Thoracic aorta (tissue), 2 donors: ENCODE measurements around the gene HPRT1. TPM values are rescaled to one million over a fixed set of nuclear protein-coding genes. Genes with fewer than 3 reads are reported as not detected.

Experiments
- ATAC-seq: fragments of 150-250 bp; one replicate; pipeline ENCODE4 v1.8.0; 2017; ENCODE audit warnings: low read depth; ENCODE audit not compliant: insufficient number of reproducible peaks, low FRiP score
- DNase-seq: peaks from one replicate; pipeline ENCODE4 v3.0.0-alpha.2; 2020; ENCODE audit warnings: low spot score
- H3K27ac ChIP-seq, 2 donors: fragments of 200-600 bp; sonication (generic); 1 replicate in 1 of 2; 2 replicates in 1 of 2; pipeline ENCODE4 v1.5.1; 2016; ENCODE audit warnings: mild to moderate bottlenecking in 2 of 2, moderate library complexity in 2 of 2
- H3K27me3 ChIP-seq: fragments of 200-600 bp; sonication (generic); replicated peaks from 2 replicates; pipeline ENCODE4 v1.6.0; 2016; ENCODE audit warnings: mild to moderate bottlenecking; ENCODE audit not compliant: insufficient read depth
- H3K36me3 ChIP-seq: fragments of 200-600 bp; sonication (generic); one replicate; pipeline ENCODE4 v1.5.1; 2016
- H3K4me1 ChIP-seq, 2 donors: fragments of 200-600 bp; sonication (generic); 1 replicate in 1 of 2; 2 replicates in 1 of 2; pipeline versions ENCODE4 v1.5.1 to v1.6.0; 2016; ENCODE audit warnings: low read depth in 2 of 2, mild to moderate bottlenecking in 1 of 2; ENCODE audit not compliant: control insufficient read depth in 1 of 2
- H3K4me3 ChIP-seq: fragments of 200-600 bp; sonication (generic); 2 replicates; pipeline ENCODE4 v1.5.1; 2016; ENCODE audit warnings: mild to moderate bottlenecking
- H3K9me3 ChIP-seq: fragments of 200-600 bp; sonication (generic); 2 replicates; pipeline ENCODE4 v1.5.1; 2016
- CTCF ChIP-seq: fragments of 200-600 bp; sonication (generic); IDR thresholded peaks from one replicate; pipeline ENCODE4 v1.5.1; 2019; ENCODE audit warnings: antibody characterized with exemption
- total RNA-seq, 2 donors: library from RNA; depleted of rRNA; stranded (reverse); fragments of >200 nt; gene quantifications; one replicate each; pipeline versions ENCODE4 v1.1.0 to v1.2.3, GENCODE V29; 2016

The HPRT1 gene
- total RNA-seq, 2 donors from 2014 or later: 3.1 to 20.7 TPM

GRCh38 chrX:134512566-134512965, 52.6 kb downstream of the HPRT1 start:
- H3K9me3 ChIP-seq: no peaks in the 10 kb centered on the region
- H3K4me1 ChIP-seq: no peaks in the 10 kb centered on the region
- ATAC-seq (no peak), DNase-seq (no peak)
- H3K27me3 ChIP-seq: no peaks in the 10 kb centered on the region
- no peaks in the 10 kb centered on the region for H3K36me3 ChIP-seq
- TF ChIP-seq CTCF: no peak
- H3K4me3 ChIP-seq: no peak overlapping the region
- no peak overlapping the region for H3K27ac ChIP-seq

GRCh38 chrX:134513091-134513490, 53.1 kb downstream of the HPRT1 start:
- Histone ChIP-seq H3K27ac (no peak overlapping the region), H3K36me3 (no peaks in the 10 kb centered on the region), H3K9me3 (no peaks in the 10 kb centered on the region), H3K4me1 (no peaks in the 10 kb centered on the region), H3K4me3 (no peak overlapping the region), H3K27me3 (no peaks in the 10 kb centered on the region)
- TF ChIP-seq CTCF: no peak
- no peak for DNase-seq
- ATAC-seq: no peak

GRCh38 chrX:134520860-134521390, 61.0 kb downstream of the HPRT1 start:
- Histone ChIP-seq H3K27me3 (no peaks in the 10 kb centered on the region), H3K4me1 (no peaks in the 10 kb centered on the region), H3K9me3 (no peaks in the 10 kb centered on the region), H3K27ac (no peak overlapping the region), H3K36me3 (no peaks in the 10 kb centered on the region), H3K4me3 (no peak overlapping the region)
- peak; percentile 27 for TF ChIP-seq CTCF
- DNase-seq (no peak), ATAC-seq (no peak)

- no peaks in the 10 kb centered on the region for H3K4me1 ChIP-seq
- TF ChIP-seq CTCF: no peak
- no peak overlapping the region for H3K4me3 ChIP-seq
- no peaks in the 10 kb centered on the region for H3K36me3 ChIP-seq
- DNase-seq (no peak), ATAC-seq (no peak)
- H3K27ac ChIP-seq: no peak overlapping the region
- no peaks in the 10 kb centered on the region for H3K9me3 ChIP-seq
- H3K27me3 ChIP-seq: no peaks in the 10 kb centered on the region
Measured at GRCh38 chrX:134524181-134524580, 64.2 kb downstream of the HPRT1 start.

- Histone ChIP-seq H3K4me3 (no peak overlapping the region), H3K27me3 (no peaks in the 10 kb centered on the region), H3K9me3 (no peaks in the 10 kb centered on the region), H3K27ac (no peak overlapping the region), H3K36me3 (no peaks in the 10 kb centered on the region), H3K4me1 (no peaks in the 10 kb centered on the region)
- ATAC-seq: no peak
- TF ChIP-seq CTCF: no peak
- no peak for DNase-seq
Measured at GRCh38 chrX:134525086-134525792, 65.3 kb downstream of the HPRT1 start.
